GM18870 (cell line): ENCODE results near the gene GRIK4.

Source experiments
- ATAC-seq: cut with Tn5 transposase; IDR thresholded peaks from one replicate; pipeline ENCODE4 v1.9.1; 2021; ENCODE audit warnings: moderate library complexity; ENCODE audit not compliant: unreplicated experiment

Gene GRIK4

DNA sequence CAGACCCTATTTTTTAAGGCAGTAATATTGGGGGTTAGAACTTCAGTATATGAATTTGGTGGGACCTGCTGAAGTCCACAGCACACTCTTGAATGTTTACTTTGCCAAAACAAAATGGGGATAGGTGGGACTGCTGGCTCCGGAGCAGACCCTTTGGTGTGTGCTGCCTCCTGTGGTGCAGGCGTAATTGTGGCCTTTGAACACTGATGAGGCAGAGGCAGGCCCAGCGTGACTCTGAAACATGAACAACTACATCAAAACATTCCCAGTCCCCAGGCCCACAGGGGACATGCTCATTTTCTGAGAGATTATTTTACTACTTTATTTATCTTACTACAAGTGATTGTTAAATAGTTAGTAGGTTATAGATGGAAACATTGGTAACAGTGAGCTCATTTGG is 287.3 kb downstream of the GRIK4 start:
- no peak for ATAC-seq

DNA sequence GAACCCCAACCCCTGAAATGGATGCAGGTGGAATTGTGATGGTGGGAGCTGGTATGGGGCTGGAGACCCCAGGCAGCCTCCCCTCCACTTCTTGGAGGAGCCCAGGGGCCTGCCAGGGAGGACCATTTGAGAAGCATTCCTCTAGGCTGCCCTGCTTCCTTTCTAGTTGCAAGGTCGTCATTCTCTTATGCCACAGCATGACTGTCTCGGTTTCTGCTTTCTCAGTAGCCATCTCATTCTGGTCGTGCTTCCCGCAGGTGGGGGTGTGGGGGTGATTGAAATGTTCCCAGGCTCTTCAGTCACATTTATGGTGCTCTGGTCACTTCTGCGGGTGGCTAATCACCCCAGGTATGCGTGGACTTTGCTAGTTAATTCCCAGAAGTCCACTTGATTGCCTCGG is 288.7 kb downstream of the GRIK4 start:
- no peak for ATAC-seq

DNA sequence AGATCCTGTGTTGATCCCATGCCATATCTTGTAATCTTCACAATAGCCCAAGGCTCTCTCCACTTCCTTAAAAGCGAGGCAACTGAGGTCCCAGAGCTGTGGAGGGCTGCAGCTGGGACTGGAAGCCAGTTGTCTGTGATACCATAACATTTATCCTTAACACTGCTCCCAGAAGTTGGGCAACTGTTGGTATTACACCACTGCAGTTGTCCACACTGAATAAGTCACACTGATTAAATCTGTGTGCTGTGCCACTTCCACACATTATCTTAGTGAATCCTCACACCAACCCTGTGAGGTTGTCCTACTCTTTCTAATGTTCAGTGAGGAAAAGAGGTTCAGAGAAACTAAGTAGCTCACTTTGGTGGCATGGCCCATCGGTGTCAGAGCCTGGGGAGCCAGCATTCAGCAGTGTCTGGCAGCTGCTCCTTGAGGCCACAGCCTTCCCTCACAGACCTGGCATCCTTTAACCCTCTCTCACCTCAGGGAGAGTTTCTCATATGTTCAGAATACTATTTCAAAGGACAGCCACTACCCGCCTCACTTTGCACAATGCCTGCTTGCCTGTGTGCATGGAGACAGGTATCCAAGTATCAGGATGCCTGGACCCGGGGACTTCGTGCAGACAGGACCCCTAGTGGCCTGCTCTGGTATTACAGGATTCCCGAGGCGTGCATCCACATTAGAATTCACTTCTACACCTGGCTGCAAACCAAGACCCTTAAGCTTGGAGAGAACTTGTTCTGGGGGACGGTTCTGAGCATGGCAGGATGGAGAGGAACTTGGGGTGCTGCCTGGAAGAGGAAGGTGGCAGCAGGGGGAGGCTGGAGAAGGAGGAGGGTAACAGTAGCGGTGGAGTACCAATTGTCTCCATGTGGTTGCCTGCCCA is 290.5 kb downstream of the GRIK4 start:
- no peak for ATAC-seq

DNA sequence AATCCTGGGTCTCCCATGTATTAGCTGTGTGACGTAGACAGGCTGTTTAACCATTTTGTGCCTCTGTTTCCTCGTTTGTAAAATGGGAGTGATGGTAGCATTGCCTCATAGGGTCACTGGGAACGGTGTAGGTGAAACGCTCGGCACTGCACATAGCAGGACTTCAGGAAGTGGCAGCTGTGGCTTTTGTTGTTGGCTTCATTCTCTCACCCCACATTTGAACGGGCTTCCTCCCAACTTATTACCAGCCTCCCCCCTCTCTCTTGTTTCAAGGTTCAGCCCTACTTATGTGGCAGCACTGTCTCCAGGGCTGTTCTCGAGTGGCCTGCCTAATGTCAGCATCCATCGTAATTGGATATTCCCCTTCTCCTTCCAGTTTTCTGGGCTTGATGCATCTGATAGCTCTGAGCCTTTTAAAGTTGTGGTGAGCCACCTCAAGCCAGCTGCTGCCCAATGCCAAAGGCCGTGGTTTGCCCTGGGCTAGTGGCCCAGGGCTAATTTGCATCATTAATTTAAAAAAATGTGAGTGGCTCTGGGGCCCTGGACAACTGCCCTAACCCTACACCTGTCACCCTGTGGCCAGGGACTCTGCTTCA is 294.5 kb downstream of the GRIK4 start:
- no peak for ATAC-seq

DNA sequence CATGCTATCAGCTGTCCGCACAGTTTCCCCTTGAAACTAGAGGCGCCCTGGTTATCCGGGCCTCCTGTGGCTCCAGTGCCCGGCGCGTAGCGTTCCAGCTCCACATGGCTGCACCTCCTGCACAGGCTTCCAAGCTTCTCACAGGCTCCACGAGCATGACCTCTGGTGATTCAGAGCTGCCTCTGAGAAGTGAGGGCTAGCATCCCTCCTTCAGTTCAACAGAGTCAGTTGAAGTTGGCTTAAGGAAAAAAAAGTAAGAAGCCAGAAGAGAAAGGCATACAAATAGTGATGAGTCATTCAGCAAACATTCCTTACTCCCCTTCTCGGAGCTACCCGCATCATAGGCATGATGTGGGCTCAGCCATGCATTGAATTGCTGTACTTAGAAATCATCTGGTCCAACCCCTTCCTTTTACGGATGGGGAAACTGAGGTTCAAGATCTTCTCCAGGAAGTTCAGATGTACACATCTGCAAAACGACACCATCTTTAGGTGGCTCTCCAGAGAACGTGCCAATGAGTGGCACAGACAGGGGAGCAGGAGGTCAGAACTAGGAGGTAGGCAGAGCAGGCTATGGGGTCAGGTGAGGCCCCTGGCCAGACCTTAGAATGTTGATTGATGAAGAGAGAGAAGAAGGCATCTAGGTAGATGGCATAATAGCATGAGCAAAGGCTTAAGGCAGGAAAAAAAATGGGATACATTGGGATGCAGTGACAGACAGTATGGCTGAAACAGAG is 296.0 kb downstream of the GRIK4 start:
- no peak for ATAC-seq

DNA sequence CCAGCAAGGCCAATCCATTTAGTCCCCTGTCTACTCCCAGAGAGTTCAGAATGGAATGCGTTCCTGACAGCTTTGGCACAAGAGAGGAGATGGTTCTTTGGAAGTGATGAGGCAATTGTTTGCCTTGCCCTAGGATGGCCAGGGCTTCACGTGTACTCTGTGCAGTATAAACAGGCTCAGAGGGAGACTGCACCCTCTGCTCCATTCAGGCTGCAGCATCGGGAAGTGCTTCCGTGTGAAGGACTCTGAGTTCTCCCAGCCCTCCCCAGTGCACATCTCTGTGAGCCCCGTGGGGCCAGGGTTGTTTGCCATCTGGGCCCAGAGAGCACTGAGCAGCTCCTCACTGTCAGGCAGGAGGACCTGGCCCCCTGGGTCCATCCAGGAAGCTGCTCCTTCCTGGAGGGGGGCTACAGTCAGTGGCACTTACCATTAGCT is 297.1 kb downstream of the GRIK4 start:
- no peak for ATAC-seq

DNA sequence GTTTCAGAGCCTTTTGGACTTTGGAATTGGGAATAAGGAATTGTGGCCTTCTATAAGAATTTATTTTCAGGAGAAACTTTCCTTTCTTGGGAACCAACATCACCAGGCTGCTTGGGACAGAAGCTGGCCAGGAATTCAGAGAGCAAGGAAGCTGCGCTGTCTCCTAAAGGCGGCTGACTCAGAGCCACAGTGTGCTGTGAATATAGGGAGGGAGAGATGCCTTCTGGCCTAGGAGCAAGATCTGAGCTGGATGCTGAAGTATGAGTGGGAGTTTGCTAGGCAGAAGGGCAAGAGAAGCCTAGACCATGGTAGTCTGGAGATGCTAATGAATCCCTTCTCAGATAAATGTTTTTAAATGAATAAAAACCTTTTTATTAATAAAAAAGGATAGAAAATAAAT is 298.7 kb downstream of the GRIK4 start:
- ATAC-seq: no peak

DNA sequence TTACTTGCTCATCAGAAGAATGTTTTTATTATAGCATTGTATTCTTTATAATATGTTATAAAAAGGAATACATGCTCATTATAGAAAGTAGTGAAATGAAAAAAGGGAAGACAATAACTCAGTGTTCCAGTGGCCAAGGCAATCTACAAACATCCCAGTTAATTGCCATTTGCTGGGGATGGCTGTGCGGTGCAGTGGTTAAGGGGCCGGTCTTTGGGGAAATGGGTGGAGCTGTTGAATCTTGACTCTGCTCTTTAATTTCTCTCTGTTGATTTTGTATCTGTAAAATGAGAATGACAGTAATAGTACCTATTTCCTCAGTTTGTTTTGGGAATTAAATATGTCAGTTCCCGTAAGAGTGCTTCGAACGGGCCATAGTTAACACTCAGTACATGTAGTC is 299.7 kb downstream of the GRIK4 start:
- no peak for ATAC-seq

DNA sequence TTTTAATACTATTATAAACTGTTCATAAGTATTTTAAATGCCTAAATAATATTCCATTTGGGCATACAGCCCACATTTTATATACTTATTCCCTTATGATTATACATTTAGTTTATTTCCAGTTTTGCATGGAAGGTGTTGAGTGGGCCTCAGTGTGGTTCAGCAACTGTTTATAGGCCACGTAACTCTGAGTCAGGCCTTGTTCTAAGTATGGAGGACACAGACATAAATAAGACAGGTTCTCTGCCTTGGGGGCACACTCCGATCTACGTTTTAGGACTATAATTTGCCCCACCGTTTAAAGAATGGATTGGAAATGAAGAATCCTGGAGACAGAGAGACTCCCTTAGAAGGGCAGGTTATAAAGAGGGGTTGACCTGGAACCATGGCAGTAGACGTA is 300.2 kb downstream of the GRIK4 start:
- ATAC-seq: no peak

DNA sequence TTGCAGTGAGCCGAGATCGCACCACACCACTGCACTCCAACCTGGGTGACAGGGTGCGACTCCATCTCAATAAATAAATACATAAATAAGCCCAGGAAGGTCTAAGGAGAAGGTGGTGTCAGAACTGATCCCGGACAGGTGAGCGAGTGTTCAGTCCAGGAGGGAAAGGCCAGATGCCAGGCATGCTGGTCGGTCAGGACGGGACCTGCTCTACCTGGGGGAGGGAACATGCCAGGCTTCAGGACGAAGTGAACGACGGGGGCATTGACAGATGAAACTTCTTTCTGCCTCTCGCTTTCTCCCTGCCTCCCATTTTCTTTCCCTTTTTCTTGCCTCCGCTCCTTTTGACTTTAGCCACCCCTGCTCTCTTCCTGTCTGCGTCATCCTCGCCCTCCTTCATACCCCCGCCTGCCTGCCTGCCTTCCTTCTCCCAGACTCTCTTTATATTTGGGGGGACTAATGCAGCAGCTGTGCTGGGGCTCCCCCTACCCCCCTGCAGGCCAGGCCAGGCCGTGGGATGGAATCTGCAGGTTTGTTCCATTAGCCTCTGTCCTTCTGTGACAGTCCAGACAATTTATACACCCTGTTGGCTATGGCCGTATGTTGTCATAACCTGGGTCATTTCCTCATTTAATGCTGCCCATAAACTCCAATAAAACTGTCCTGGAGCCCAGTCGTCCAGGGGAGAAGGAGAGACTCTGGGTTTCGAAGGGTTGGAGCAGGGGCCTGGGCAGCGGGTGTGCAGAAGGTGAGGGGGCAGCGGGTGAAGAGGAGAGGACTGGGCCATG is 303.2 kb downstream of the GRIK4 start:
- ATAC-seq: no peak

DNA sequence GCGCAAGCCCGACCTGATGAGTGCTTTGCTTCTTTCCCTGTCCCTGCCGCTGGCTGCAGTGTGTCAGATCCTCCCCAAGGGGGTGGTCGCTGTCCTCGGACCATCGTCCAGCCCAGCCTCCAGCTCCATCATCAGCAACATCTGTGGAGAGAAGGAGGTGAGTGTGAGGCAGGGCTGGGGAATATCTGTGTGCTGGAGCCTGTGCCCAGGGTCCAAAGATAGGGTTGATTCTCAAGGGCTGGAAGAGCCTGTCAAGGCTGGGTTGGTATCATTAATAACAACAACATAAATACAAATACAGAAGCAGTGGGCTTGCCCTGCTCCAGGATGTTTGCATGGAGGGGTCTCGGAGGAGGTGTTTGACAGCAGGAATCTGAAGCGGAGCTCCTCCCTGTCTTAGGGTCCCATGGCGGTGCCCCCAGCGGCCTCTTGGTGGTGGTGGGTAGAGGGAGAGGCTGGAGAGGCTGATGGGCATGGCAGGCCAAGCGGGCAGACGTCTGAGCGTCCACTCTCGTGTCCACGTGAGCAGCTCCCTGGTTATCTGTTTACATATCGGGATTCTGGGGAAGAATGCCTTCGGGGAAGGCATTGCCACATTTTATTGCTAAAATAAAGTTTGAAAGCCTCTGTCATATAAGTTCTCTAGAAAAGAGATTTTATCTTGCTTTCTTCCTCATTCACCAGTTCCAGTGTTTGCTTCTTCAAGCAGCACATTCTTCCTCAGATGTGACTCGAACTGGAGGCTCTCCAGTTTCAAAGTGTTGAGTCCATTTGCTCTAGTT is 304.0 kb downstream of the GRIK4 start:
- no peak for ATAC-seq

DNA sequence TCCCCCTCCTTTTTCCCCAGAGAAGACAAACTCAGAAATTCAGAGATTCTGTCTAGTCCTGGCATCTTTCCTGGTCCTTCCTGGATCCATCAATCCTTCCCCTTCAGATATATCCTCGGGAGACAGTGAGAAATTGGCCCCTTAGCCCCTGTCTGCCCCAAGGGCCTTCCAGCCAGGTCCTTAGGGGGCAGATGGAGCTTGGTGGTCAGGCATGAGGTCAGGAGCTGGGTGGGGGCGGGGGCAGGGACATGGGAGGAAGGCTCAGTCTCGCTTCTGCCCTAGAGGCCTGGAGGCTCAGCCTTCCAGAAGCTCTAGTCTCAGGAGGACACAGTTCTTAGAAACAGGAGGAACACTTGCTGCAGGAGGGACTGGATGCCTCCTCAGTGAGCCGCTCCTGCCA is 304.6 kb downstream of the GRIK4 start:
- no peak for ATAC-seq

DNA sequence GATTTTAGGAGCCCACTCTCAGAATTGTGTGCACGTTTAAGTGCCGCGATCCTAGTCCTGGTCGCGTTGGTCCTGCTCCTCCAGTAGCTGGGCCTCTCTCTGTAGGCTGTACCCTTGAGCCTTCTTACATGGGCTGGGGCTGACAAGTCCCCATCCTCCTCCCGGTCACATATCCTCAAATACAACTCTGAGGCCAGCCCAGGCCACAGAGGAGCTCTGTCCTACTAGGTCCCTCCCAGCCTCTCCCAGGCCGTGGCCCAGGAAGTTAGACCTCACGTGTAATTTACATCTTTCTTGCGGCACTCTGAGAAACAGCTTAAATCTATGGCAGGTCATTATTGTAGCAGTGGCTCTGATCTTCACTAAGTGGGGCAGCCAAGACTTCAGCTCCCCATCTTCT is 305.2 kb downstream of the GRIK4 start:
- no peak for ATAC-seq

DNA sequence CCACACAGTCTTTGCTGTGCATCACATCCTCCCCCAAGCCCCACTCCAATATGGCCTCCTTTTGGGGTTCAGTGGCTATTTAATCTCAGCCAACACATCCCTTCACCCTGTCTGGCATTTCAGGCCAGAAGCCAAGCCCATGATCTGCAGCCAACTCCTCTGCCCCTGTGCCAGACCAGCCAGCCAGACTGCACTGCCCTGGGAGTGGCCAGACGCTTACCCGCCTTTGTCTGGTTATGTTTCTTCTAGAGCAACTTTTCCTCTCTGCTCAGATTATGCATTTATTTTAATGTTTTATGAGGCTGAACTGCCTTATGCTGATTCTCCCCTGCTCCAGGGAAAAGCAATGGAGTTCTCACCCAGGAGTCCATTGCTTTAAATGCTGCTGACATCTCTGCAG is 305.6 kb downstream of the GRIK4 start:
- no peak for ATAC-seq

DNA sequence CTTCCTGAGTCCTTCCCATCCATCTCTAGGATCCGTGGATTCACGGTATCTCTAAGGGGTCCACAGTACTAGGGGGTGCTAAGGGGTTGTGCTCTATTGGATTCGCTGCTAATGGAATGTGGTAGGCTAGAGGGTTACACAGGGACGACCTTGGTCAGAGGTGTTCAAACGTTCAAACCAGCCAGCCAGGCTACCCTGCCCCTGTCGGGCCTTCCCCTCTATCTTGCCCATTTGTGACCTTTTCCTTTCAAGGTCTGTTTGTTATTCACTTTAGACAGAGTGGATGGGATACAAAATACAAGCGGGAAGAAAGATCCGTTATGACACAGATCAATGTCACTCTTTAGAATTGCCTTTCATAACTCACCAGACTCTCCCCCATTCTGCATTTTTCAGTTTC is 306.5 kb downstream of the GRIK4 start:
- ATAC-seq: no peak

DNA sequence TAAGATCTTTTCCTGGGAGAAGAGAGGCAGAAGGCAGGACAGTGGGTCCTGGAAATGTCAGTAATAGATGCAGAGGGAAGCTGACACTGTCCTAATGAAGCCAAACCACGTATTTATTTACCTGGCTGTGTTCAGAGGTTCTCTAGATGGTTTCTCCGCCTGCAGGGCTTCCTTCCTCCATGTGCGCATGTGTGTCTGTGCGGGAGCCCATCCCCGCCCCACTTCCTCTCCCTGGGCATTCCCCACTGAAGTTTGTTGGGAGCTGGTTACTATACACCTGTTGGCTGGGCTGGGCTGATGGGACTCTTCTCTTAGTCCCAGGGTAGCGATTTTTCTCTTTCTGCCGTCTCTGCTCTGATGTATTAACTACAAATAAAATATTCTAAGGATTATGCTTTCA is 307.5 kb downstream of the GRIK4 start:
- ATAC-seq: no peak

DNA sequence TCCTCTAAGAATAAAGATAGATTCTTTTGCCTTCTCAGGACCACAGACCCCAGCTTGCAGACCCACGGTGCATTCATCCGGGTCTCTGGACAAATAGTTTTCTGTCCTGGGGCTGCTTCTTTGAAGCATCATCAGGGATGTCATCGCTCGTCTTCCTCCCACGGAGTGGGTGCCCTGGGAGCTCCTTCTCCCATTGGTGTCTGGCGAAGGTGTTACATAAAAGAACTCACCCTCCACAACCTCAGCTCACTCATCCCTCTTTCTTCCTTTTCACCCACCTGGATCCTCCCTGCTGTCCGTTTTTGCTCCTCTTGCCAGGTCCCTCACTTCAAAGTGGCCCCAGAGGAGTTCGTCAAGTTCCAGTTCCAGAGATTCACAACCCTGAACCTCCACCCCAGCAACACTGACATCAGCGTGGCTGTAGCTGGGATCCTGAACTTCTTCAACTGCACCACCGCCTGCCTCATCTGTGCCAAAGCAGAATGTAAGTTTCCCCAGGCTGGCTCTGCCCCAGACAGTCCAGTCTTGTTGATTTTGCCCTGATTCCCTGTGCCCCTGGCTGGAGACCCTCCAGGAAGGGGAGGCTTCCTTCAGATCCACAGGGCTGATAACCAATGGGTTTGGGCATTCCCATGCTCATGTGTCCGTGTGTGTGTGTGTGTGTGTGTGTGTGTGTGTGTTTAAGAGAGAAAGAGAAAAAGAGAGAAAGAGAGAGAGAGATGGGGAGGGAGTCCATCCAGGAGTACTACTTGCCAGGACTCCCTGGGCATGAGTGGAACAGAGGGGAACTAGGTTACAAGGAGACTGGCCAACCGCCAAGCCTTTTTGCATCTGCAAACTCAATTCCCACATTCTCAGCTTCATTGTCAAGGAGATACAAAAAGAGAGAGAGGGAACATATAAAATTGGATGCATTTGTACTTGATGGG is 308.2 kb downstream of the GRIK4 start:
- ATAC-seq: no peak

DNA sequence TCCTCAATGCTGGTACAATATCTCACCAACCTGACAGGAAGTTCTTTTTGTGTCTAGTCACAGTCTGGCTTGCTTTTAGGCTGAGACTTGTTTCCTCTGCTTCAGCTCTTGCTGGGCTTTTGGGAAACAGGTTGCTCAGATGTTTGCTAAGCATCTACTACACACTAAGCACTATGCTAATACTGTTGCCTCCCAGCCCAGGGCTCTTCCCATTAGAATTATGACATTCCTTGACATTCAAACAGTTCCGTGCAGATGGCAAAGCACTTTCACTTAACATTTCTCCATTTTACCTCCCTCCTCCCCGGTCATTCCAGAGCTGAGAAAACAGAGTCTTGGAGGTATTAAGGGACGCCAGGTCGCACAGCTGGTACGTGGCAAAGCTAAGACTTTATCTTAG is 311.6 kb downstream of the GRIK4 start:
- no peak for ATAC-seq

DNA sequence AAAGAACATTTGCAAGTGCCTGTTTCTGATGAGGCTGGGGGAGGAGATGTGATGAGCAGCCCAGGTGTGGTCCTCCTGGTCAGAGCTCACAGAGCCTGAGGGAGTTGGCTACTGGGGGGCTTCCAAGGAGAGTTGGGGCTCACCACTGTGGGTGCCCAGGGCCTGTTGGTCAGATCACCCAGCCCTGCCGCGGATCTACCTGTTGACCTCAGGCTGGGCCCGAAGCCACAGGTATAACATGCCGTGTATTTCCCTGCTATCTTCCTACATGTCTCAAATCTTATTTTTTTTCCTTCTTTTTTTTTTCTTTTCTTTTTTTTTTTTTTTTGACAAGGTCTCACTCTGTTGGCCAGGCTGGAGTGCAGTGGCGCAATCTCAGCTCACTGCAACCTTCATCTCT is 312.7 kb downstream of the GRIK4 start:
- no peak for ATAC-seq
